K562 (cell line): ENCODE results near the gene MEOX2. TPM values are rescaled to one million over a fixed set of nuclear protein-coding genes. Genes with fewer than 3 reads are reported as not detected.

Source experiments
- ATAC-seq: fragments of 200-7000 bp; cut with Tn5 transposase; 3 replicates; pipeline ENCODE4 v1.9.1; 2020; ENCODE audit warnings: moderate library complexity
- BruUV-seq: library from RNA; stranded (reverse); fragments of 400-500 nt; replicated peaks from 2 replicates; lab custom pipeline; 2021; lab: Mats Ljungman, UMichigan
- CTCF ChIA-PET: fragments of 300-600 bp; formaldehyde crosslinking; extraction: SDS; loops from one replicate; lab custom pipeline; 2021; ENCODE audit warnings: low intra/inter-chr PET ratio; lab: Yijun Ruan, JAX
- POLR2A ChIA-PET: fragments of 300-600, 350-650 bp; sonication (Branson Sonifier 250); formaldehyde crosslinking; extraction: SDS; loops from one replicate; lab custom pipeline; 2021; ENCODE audit warnings: antibody characterized with exemption, inconsistent platforms; lab: Yijun Ruan, JAX
- DNase-seq, 4 experiments: peaks; one replicate each; pipeline versions ENCODE4 v3.0.0 to v3.0.0-alpha.2; 2011 to 2018; ENCODE audit warnings: low spot score in 3 of 4, mixed read lengths in 3 of 4; ENCODE audit errors: extremely low read depth in 1 of 4
- FAIRE-seq: peaks from 2 replicates; lab custom pipeline; 2011; peaks lifted over from hg19 to GRCh38; lab: Jason Lieb, UNC
- H2AFZ ChIP-seq: 2 replicates; pipeline ENCODE4 v1.6.0; 2011; ENCODE audit warnings: low read depth, low read length, control low read depth, inconsistent platforms
- H3K27ac ChIP-seq: fragments of 200-600 bp; 3 replicates; pipeline ENCODE4 v1.8.0; 2011; ENCODE audit warnings: low read depth, mild to moderate bottlenecking, control low read depth, inconsistent platforms, low read length, moderate library complexity, mixed read lengths; ENCODE audit errors: extremely low read depth
- H3K27me3 ChIP-seq, 2 experiments: fragments of 300-600 bp in 1 of 2; 2 replicates in 1 of 2; 3 replicates in 1 of 2; pipeline versions ENCODE4 v1.6.0 to v1.8.0; 2011; ENCODE audit warnings: inconsistent platforms in 2 of 2, low read length in 2 of 2, mild to moderate bottlenecking in 1 of 2, mixed read lengths in 1 of 2, moderate library complexity in 1 of 2; ENCODE audit not compliant: control insufficient read depth in 2 of 2, insufficient read depth in 2 of 2
- H3K36me3 ChIP-seq: fragments of 300-600 bp; 3 replicates; pipeline ENCODE4 v1.8.0; 2011; ENCODE audit warnings: mild to moderate bottlenecking, low read length, inconsistent platforms; ENCODE audit not compliant: control insufficient read depth, insufficient read depth
- H3K4me1 ChIP-seq, 2 experiments: fragments of 200-600 bp in 1 of 2; replicated peaks in 1 of 2; 2 replicates in 1 of 2; 3 replicates in 1 of 2; pipeline versions ENCODE4 v1.5.1 to v1.8.0; 2011; ENCODE audit warnings: inconsistent platforms in 2 of 2, low read length in 2 of 2, mild to moderate bottlenecking in 1 of 2, mixed read lengths in 1 of 2, moderate library complexity in 1 of 2; ENCODE audit not compliant: control insufficient read depth in 2 of 2, insufficient read depth in 2 of 2
- H3K4me2 ChIP-seq: 2 replicates; pipeline ENCODE4 v1.6.1; 2011; ENCODE audit warnings: low read length, control low read depth, inconsistent platforms, mixed read lengths; ENCODE audit not compliant: insufficient read depth
- H3K4me3 ChIP-seq: fragments of 200-600 bp; sonication (generic), shearing (Covaris generic); 2 replicates; pipeline ENCODE4 v1.5.1; 2016; ENCODE audit warnings: control low read depth, inconsistent platforms
- H3K79me2 ChIP-seq: fragments of 200-600 bp; 3 replicates; pipeline ENCODE4 v1.8.0; 2011; ENCODE audit warnings: low read length, inconsistent platforms; ENCODE audit not compliant: control insufficient read depth, insufficient read depth
- H3K9ac ChIP-seq, 2 experiments: 2 replicates each; pipeline versions ENCODE4 v1.6.0 to v1.6.1; 2011; ENCODE audit warnings: low read depth in 2 of 2, low read length in 2 of 2, control low read depth in 1 of 2, inconsistent platforms in 1 of 2, mild to moderate bottlenecking in 1 of 2, mixed read lengths in 1 of 2; ENCODE audit not compliant: insufficient read depth in 1 of 2
- H3K9me1 ChIP-seq: one replicate; pipeline ENCODE4 v1.6.0; 2011; ENCODE audit warnings: inconsistent platforms, mild to moderate bottlenecking, low read length, moderate library complexity; ENCODE audit not compliant: control insufficient read depth, insufficient read depth
- H3K9me3 ChIP-seq: replicated peaks from 2 replicates; pipeline ENCODE4 v1.5.1; 2011; ENCODE audit warnings: low read depth, low read length, inconsistent platforms; ENCODE audit not compliant: control insufficient read depth, insufficient read depth
- H4K20me1 ChIP-seq: replicated peaks from 2 replicates; pipeline ENCODE4 v1.6.1; 2011; ENCODE audit warnings: low read length, inconsistent platforms, mixed read lengths; ENCODE audit not compliant: control insufficient read depth, insufficient read depth
- CREBBP ChIP-seq: IDR thresholded peaks from one replicate; pipeline ENCODE4 v1.6.1; 2012; ENCODE audit warnings: low read depth, mild to moderate bottlenecking, control low read depth, inconsistent platforms, low read length
- FOXA1 ChIP-seq: fragments of 450-650 bp; IDR thresholded peaks from 2 replicates; pipeline ENCODE4 v1.6.1; 2016; ENCODE audit warnings: mild to moderate bottlenecking, borderline replicate concordance
- MAZ ChIP-seq, 2 experiments: fragments of 450-650 bp in 1 of 2; sonication (generic) in 1 of 2; formaldehyde crosslinking; IDR thresholded peaks in 1 of 2; conservative IDR thresholded peaks in 1 of 2; 2 replicates each; pipeline versions ENCODE4 v1.4.0 to v1.5.0; 2020; ENCODE audit warnings: mild to moderate bottlenecking in 1 of 2, missing genetic modification reagents in 1 of 2
- MCM2 ChIP-seq: fragments of 450-650 bp; IDR thresholded peaks from 2 replicates; pipeline ENCODE4 v1.6.1; 2017; ENCODE audit warnings: low read depth, mild to moderate bottlenecking
- RUNX1 ChIP-seq: sonication (generic); IDR thresholded peaks from 2 replicates; pipeline ENCODE4 v1.6.1; 2016; ENCODE audit warnings: antibody characterized with exemption, low read depth
- SMAD2 ChIP-seq: fragments of 150-350 bp; IDR thresholded peaks from 2 replicates; pipeline ENCODE4 v1.6.1; 2014; ENCODE audit warnings: low read depth, mild to moderate bottlenecking, low read length
- SMARCA5 ChIP-seq: fragments of 450-650 bp; IDR thresholded peaks from 2 replicates; pipeline ENCODE4 v1.6.1; 2016
- TOE1 ChIP-seq, 2 experiments: fragments of 450-650 bp in 1 of 2; sonication (generic) in 1 of 2; formaldehyde crosslinking in 1 of 2; IDR thresholded peaks; 2 replicates each; pipeline versions ENCODE4 v1.7.1 to v1.8.0; 2016 to 2022; ENCODE audit warnings: borderline replicate concordance in 2 of 2, mild to moderate bottlenecking in 2 of 2, antibody characterized with exemption in 1 of 2, inconsistent platforms in 1 of 2, low read depth in 1 of 2, missing genetic modification reagents in 1 of 2, moderate library complexity in 1 of 2
- XRCC3 ChIP-seq: fragments of 450-650 bp; IDR thresholded peaks from 2 replicates; pipeline ENCODE4 v1.6.1; 2017; ENCODE audit warnings: mild to moderate bottlenecking, moderate library complexity
- ZNF140 ChIP-seq: fragments of 250-450 bp; sonication (Bioruptor Pico); IDR thresholded peaks from 2 replicates; pipeline ENCODE4 v1.8.0; 2021; ENCODE audit warnings: moderate library complexity, mild to moderate bottlenecking, inconsistent platforms
- ZNF197 ChIP-seq: fragments of 200-800 bp; sonication (Bioruptor generic); IDR thresholded peaks from 2 replicates; pipeline ENCODE4 v1.6.1; 2016; ENCODE audit warnings: low read depth, missing genetic modification characterization, missing compliant biosample characterization
- ZNF311 ChIP-seq: fragments of 250-450 bp; sonication (Bioruptor Pico); IDR thresholded peaks from 2 replicates; pipeline ENCODE4 v1.4.0; 2020; ENCODE audit warnings: mild to moderate bottlenecking, moderate library complexity
- ZNF695 ChIP-seq: fragments of 450-650 bp; formaldehyde crosslinking; IDR thresholded peaks from 2 replicates; pipeline ENCODE4 v1.4.0; 2020; ENCODE audit warnings: mild to moderate bottlenecking, moderate library complexity
- ZNF766 ChIP-seq: fragments of 200-800 bp; sonication (Bioruptor generic); conservative IDR thresholded peaks from 2 replicates; pipeline ENCODE4 v1.6.1; 2016; ENCODE audit warnings: missing genetic modification characterization, missing compliant biosample characterization
- WGBS: fragments of 100-300 bp; shearing (Covaris generic); methylation state at CpG from one replicate; pipeline ENCODE4 v1.1.6; 2016; ENCODE audit warnings: low coverage, mixed read lengths; ENCODE audit not compliant: insufficient coverage; ENCODE audit errors: missing lambda C conversion rate; 5-methylcytosine and 5-hydroxymethylcytosine counted together
- in situ Hi-C: fragments of 300-500 bp; cut with MboI; formaldehyde crosslinking; loops from 4 replicates; pipeline ENCODE4 v1.15.0; 2018; ENCODE audit warnings: inconsistent platforms, mixed read lengths
- intact Hi-C: fragments of 100-400 bp; cut with micrococcal nuclease; formaldehyde crosslinking; loops from 2 replicates; pipeline ENCODE4 v1.14.2; 2022
- polyA plus RNA-seq, 8 experiments: library from polyadenylated mRNA; depleted of rRNA in 4 of 8; stranded (reverse) in 5 of 8; unstranded in 3 of 8; fragments of >200 nt; fragmentation: Nextera tagmentation in 2 of 8; fragmentation: Illumina TruSeq in 1 of 8; extraction: Ambion mirVana in 2 of 8; extraction: Trizol in 1 of 8; gene quantifications; 2 replicates each; pipeline versions ENCODE4 v1.2.1 to v1.2.3, GENCODE V29; 2011 to 2014; ENCODE audit warnings: inconsistent platforms in 1 of 8, missing spikeins in 1 of 8
- total RNA-seq, 7 experiments: library from RNA; depleted of rRNA in 6 of 7; stranded (reverse); fragments of >200 nt in 6 of 7; fragmentation: Illumina TruSeq in 2 of 7; extraction: Trizol in 2 of 7; gene quantifications; 2 replicates each; pipeline versions ENCODE4 v1.2.1 to v1.2.3, GENCODE V29; 2011 to 2021; ENCODE audit warnings: low replicate concordance in 1 of 7
- TF ChIP-seq, protein P1 (sequence below), 2 experiments: IDR thresholded peaks; 2 replicates each; pipeline ENCODE4 v1.6.1; 2012; ENCODE audit warnings: improper control_type of control experiment in 2 of 2, low read depth in 2 of 2, low read length in 2 of 2, borderline replicate concordance in 1 of 2

The MEOX2 gene
- total and polyA plus RNA-seq, 9 of the 15 experiments (the other 6 are each of a cell fraction or from before 2014, with no cell fraction given): not detected

DNA sequence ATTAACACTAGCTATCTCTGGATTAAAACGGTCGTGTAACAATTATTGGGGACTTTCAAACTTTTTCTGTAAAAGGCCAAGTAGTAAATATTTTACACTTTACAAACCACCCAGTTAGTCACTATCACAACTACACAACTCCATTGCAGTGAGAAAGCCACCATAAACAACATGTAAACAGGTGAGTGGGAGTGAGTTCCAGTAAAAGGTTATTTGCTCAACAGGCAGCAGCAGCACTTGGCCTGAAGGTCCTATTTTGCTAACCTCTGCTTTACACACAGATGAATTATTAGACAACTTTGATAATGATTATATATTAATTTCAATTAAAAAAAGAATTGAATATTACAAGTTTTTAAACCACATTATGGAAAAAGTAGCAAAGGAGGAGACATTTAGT is 108.9 kb downstream of the MEOX2 start:
- in situ Hi-C loops: no loop called here
- ATAC-seq (no peak), FAIRE-seq (no peak), DNase-seq (no peak)
- Histone ChIP-seq H3K4me3 (no peak overlapping the region), H3K4me2 (no peak overlapping the region), H3K27ac (no peak overlapping the region), H3K27me3 (no peaks in the 10 kb centered on the region), H3K9me3 (no peaks in the 10 kb centered on the region), H3K36me3 (no peaks in the 10 kb centered on the region), H3K9ac (no peak overlapping the region), H4K20me1 (no peaks in the 10 kb centered on the region), H3K79me2 (no peaks in the 10 kb centered on the region), H3K4me1 (no peaks in the 10 kb centered on the region), H3K9me1 (no peaks in the 10 kb centered on the region), H2AFZ (no peak overlapping the region)
- BruUV-seq: no TSS peak
- TF ChIP-seq, protein P1, sequence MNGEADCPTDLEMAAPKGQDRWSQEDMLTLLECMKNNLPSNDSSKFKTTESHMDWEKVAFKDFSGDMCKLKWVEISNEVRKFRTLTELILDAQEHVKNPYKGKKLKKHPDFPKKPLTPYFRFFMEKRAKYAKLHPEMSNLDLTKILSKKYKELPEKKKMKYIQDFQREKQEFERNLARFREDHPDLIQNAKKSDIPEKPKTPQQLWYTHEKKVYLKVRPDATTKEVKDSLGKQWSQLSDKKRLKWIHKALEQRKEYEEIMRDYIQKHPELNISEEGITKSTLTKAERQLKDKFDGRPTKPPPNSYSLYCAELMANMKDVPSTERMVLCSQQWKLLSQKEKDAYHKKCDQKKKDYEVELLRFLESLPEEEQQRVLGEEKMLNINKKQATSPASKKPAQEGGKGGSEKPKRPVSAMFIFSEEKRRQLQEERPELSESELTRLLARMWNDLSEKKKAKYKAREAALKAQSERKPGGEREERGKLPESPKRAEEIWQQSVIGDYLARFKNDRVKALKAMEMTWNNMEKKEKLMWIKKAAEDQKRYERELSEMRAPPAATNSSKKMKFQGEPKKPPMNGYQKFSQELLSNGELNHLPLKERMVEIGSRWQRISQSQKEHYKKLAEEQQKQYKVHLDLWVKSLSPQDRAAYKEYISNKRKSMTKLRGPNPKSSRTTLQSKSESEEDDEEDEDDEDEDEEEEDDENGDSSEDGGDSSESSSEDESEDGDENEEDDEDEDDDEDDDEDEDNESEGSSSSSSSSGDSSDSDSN (IDR thresholded peaks at IDR 0.05; ENCODE audit: borderline replicate concordance in 1 of 2, low read depth in 2 of 2, low read length in 2 of 2): no peak
- no peak for TF ChIP-seq ZNF766
- no peak for TF ChIP-seq ZNF311 (CRISPR knock-in tag)
- no peak for TF ChIP-seq MAZ (CRISPR knock-in tag; conservative IDR thresholded peaks at IDR 0.05 in 1 of 2, IDR thresholded peaks at IDR 0.05 in 1 of 2)
- TF ChIP-seq SMARCA5: no peak
- TF ChIP-seq FOXA1: no peak
- no peak for TF ChIP-seq ZNF197 (CRISPR knock-in tag)
- no peak for TF ChIP-seq ZNF140 (CRISPR knock-in tag)
- no peak for TF ChIP-seq SMAD2
- TF ChIP-seq ZNF695: no peak
- TF ChIP-seq MCM2: no peak
- TF ChIP-seq XRCC3: no peak
- no peak for TF ChIP-seq RUNX1
- no peak for TF ChIP-seq TOE1 (IDR thresholded peaks at IDR 0.05; ENCODE audit: borderline replicate concordance)
- TF ChIP-seq TOE1 (CRISPR knock-in tag; IDR thresholded peaks at IDR 0.05; ENCODE audit: borderline replicate concordance, low read depth): no peak
- no peak for TF ChIP-seq CREBBP
- intact Hi-C loops: no loop called here
- ChIA-PET POLR2A (no interaction called here), CTCF (no interaction called here)
- WGBS: 0% methylated on average over 2 of the region's 2 CpGs
